GM12864 (cell line): ENCODE results near the gene OR51I2.

Experiments used
- DNase-seq: peaks from one replicate; pipeline ENCODE4 v3.0.0-alpha.2; 2011; ENCODE audit warnings: low read depth
- H3K4me3 ChIP-seq: 2 replicates; pipeline ENCODE4 v1.5.1; 2011; ENCODE audit warnings: mild to moderate bottlenecking, low read depth, low read length, control low read depth
- CTCF ChIP-seq: IDR thresholded peaks from 2 replicates; pipeline ENCODE4 v1.5.1; 2011; ENCODE audit warnings: low read depth, mild to moderate bottlenecking, moderate library complexity, low read length, control low read depth, inconsistent platforms; ENCODE audit errors: missing control alignments

The OR51I2 gene

GRCh38 chr11:5488385-5488784, 39.3 kb downstream of the OR51I2 start, which contains the start of gene OR52D1:
TSS of gene OR52D1 (plus strand) at chr11:5488685. CDS start at chr11:5488707, 22 bp downstream.
- no peak for DNase-seq
- TF ChIP-seq CTCF, result no peak
- H3K4me3 ChIP-seq, result no peak within 1 kb of the TSS

- no peak for TF ChIP-seq CTCF
- no peak for DNase-seq
- H3K4me3 ChIP-seq, result no peak overlapping the region
These were observed 39.8 kb downstream of the OR51I2 start for GRCh38 chr11:5488798-5489399.

- no peak overlapping the region for H3K4me3 ChIP-seq
- no peak for DNase-seq
- TF ChIP-seq CTCF, result no peak
These were observed 40.6 kb downstream of the OR51I2 start for GRCh38 chr11:5489576-5490357.

GRCh38 chr11:5499671-5500070, 50.5 kb downstream of the OR51I2 start:
- no peak for TF ChIP-seq CTCF
- no peak for DNase-seq
- no peak overlapping the region for H3K4me3 ChIP-seq

GRCh38 chr11:5500393-5500801, 51.3 kb downstream of the OR51I2 start:
- DNase-seq, result no peak
- H3K4me3 ChIP-seq, result no peak overlapping the region
- TF ChIP-seq CTCF, result no peak

- H3K4me3 ChIP-seq, result no peak overlapping the region
- no peak for TF ChIP-seq CTCF
- DNase-seq, result no peak
These were observed 55.3 kb downstream of the OR51I2 start for GRCh38 chr11:5504403-5504921.
